Bronchial epithelial cell (primary cell): ENCODE results near the gene WDR59. TPM values are rescaled to one million over a fixed set of nuclear protein-coding genes. Genes with fewer than 3 reads are reported as not detected.
A peak's percentile ranks its signal among the peaks of the same experiment; 100 is the strongest.

Experiments used
- DNase-seq: peaks from one replicate; pipeline ENCODE4 v3.0.0-alpha.2; 2010; ENCODE audit warnings: low read depth
- FAIRE-seq: peaks from 2 replicates; lab custom pipeline; 2011; peaks lifted over from hg19 to GRCh38; lab: Jason Lieb, UNC
- H3K27me3 ChIP-seq: 2 replicates; pipeline ENCODE4 v1.5.1; 2011; ENCODE audit warnings: low read length; ENCODE audit not compliant: control insufficient read depth, insufficient read depth
- H3K36me3 ChIP-seq: 2 replicates; pipeline ENCODE4 v1.5.1; 2011; ENCODE audit warnings: low read length; ENCODE audit not compliant: control insufficient read depth, insufficient read depth
- H3K4me3 ChIP-seq: 2 replicates; pipeline ENCODE4 v1.5.1; 2011; ENCODE audit warnings: mild to moderate bottlenecking, low read depth, low read length, control low read depth
- total RNA-seq: library from RNA; depleted of rRNA; stranded (reverse); fragments of >200 nt; gene quantifications from 2 replicates; pipeline ENCODE4 v1.2.1, GENCODE V29; 2014
- TF ChIP-seq, protein P1 (sequence below): IDR thresholded peaks from 2 replicates; pipeline ENCODE4 v1.5.1; 2011; ENCODE audit warnings: mild to moderate bottlenecking, moderate library complexity, low read length, control low read depth, inconsistent platforms; ENCODE audit not compliant: insufficient read depth, severe bottlenecking

Gene WDR59
- total RNA-seq, 1 donor from 2014 or later, result 7.6 TPM

DNA sequence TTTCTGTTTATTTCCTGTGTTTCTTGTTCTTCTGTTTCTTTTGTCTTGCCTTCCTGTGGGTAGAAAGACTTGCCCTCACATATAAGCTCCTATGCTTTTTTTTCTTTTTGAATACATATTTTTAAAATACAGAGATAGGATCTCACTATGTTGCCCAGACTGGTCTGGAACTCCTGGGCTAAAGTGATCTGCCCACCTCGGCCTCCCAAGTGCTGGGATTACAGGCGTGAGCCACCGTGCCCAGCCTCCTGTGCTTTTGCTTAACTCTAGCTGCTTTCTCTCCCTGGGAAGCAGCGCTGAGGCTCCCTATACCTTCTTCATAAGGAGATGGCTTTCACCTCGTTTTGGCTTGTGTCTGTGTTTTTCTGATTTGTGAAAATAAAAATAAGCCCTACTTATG, 116.9 kb downstream of the WDR59 start:
- H3K4me3 ChIP-seq, result no peak overlapping the region
- H3K36me3 ChIP-seq, result no peaks in the 10 kb centered on the region
- H3K27me3 ChIP-seq, result no peaks in the 10 kb centered on the region
- FAIRE-seq (no peak), DNase-seq (no peak)
- TF ChIP-seq, protein P1, sequence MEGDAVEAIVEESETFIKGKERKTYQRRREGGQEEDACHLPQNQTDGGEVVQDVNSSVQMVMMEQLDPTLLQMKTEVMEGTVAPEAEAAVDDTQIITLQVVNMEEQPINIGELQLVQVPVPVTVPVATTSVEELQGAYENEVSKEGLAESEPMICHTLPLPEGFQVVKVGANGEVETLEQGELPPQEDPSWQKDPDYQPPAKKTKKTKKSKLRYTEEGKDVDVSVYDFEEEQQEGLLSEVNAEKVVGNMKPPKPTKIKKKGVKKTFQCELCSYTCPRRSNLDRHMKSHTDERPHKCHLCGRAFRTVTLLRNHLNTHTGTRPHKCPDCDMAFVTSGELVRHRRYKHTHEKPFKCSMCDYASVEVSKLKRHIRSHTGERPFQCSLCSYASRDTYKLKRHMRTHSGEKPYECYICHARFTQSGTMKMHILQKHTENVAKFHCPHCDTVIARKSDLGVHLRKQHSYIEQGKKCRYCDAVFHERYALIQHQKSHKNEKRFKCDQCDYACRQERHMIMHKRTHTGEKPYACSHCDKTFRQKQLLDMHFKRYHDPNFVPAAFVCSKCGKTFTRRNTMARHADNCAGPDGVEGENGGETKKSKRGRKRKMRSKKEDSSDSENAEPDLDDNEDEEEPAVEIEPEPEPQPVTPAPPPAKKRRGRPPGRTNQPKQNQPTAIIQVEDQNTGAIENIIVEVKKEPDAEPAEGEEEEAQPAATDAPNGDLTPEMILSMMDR, result no peak

DNA sequence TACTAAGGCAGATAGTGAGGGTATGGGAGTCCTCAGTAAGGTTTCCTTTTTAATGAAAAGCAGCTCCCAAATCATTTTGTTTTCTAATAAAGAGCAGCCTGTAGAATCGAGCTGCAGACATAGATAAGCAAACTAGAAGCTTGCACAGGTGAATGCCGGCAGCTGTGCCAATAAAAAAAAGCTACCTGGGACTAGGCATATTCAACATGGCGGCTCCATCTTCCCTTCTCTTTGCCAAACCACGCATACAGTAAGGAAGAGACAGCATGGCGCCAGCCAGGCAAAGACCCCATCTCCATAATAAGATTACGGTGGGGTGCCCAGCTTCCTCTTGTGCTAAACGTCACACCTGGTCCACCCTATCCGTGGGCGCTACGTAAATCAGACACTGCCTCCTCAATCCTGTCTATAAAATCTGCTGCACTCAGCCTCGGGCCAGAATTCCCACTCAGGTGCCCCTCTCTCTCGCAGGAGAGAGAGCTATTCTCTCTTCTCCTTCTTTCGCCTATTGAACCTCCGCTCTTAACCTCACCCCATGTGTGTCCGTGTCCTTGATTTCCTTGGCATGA, 117.6 kb downstream of the WDR59 start:
- no peak for DNase-seq
- TF ChIP-seq, protein P1, result no peak
- H3K27me3 ChIP-seq, result no peaks in the 10 kb centered on the region
- FAIRE-seq, result no peak
- no peaks in the 10 kb centered on the region for H3K36me3 ChIP-seq
- no peak overlapping the region for H3K4me3 ChIP-seq

DNA sequence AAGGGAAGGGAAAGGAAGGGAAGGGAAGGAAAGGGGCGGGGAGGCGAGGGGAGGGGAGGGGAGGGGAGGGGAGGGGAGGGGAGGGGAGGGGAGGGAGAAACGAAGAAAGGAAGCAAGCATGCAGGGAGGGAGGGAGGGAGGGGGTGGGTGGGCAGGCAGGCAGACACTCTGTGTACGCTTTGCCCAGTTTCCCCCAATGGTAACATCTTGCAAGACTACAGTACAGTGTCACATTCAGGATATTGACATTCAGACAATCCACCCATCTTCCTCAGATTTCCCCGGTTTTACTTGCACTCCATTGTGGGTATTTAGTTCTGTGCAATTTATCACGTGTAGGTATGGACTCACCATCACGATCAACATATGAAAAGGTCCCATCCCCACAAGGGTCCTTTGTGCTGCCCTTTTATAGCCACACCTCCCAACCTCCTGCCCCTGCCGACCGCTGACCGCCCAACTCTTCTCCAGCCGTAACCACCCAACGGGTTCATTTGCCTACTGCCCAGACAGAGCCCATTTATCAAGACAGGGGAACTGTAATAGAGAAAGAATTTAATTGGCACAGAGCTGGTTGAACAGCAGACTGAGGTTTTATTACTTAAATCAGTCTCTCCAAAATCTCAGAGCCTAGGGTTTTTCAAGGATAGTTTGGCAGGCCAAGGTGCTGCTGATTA, 118.9 kb downstream of the WDR59 start:
- DNase-seq (no peak), FAIRE-seq (no peak)
- H3K4me3 ChIP-seq, result no peak overlapping the region
- TF ChIP-seq, protein P1, result no peak
- H3K27me3 ChIP-seq, result no peaks in the 10 kb centered on the region
- no peaks in the 10 kb centered on the region for H3K36me3 ChIP-seq

DNA sequence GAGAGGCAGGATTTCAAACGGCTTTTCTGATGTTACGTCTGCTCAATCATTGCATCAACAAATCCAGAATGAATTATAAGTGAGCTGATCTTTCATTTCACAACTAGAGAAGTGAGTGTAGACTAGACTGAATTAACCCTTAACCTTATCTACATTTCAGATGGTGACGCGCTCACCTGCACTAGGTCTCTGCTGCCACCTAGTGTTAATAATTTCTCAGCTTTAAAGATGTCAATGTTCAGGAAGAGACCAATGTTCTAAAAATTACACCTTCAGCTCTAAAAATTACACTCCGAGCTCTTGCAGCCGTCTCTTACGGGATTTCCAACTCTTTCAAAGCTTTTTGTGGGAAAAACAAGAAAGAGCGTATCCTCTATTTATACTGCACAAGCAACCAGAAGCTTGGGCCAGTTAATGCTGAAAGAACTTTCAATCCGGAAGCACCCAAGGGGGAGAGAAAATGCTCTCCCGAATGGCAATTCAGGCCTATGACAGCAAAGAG, 122.1 kb downstream of the WDR59 start:
- H3K36me3 ChIP-seq, result no peaks in the 10 kb centered on the region
- H3K4me3 ChIP-seq, result no peak overlapping the region
- TF ChIP-seq, protein P1, result peak; percentile 70
- peak; percentile 61 for DNase-seq
- H3K27me3 ChIP-seq, result no peaks in the 10 kb centered on the region
- FAIRE-seq, result no peak

DNA sequence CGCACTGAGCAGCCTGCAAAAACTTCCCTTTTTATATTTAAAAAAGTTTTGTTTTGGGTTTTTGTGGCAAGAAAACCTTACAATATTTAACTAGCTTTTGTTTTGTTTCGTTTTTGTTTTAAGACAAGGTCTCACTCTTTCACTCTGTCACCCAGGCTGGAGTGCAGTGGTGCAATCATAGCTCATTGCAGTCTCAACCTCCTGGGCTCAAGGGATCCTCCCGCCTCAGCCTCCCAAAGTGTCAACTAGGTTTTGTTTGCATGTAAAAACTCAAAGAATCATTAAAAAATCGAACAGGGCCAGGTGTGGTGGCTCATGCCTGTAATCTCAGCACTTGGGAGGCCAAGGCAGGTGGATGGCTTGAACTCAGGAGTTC, 132.4 kb downstream of the WDR59 start:
- TF ChIP-seq, protein P1, result no peak
- Histone ChIP-seq H3K27me3 (no peaks in the 10 kb centered on the region), H3K4me3 (no peak overlapping the region), H3K36me3 (no peaks in the 10 kb centered on the region)
- no peak for DNase-seq
- FAIRE-seq, result no peak

DNA sequence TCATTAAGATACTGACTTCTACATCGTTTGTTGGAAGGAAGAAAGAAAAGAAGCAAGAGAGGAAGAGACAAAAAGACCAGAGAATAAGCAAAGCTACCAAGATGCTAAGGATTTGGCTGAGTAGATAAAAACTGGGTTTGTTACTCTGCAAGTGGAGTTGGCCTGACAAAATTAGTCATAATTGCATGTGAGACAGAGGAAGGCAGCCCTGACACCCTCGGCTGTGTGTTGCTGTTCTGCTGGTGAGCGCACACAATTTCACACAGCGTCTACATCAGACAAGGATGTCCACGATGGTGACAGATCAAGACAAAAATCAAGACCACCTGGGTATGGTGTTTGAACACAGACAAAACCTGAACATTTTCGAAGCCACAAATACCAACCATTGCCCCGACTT, 134.9 kb downstream of the WDR59 start:
- Histone ChIP-seq H3K36me3 (no peaks in the 10 kb centered on the region), H3K4me3 (no peak overlapping the region), H3K27me3 (no peaks in the 10 kb centered on the region)
- DNase-seq, result no peak
- TF ChIP-seq, protein P1, result no peak
- FAIRE-seq, result no peak
